Smooth muscle cell (in vitro differentiated cells): ENCODE results near the gene SEC16B. TPM values are rescaled to one million over a fixed set of nuclear protein-coding genes. Genes with fewer than 3 reads are reported as not detected.

ENCODE experiments used
- DNase-seq: peaks from one replicate; lab custom pipeline; 2025; ENCODE audit not compliant: unreplicated experiment; lab: John Stamatoyannopoulos, UW
- H2AFZ ChIP-seq: fragments of 200-600 bp; sonication (generic); 2 replicates; pipeline ENCODE4 v1.6.0; 2016; ENCODE audit warnings: antibody characterized with exemption, low read depth, mild to moderate bottlenecking
- H3F3A ChIP-seq: fragments of 200-600 bp; sonication (generic); 2 replicates; pipeline ENCODE4 v1.6.0; 2017; ENCODE audit warnings: antibody characterized with exemption, low read depth
- H3K27ac ChIP-seq: fragments of 200-600 bp; sonication (generic); 2 replicates; pipeline ENCODE4 v1.5.1; 2016; ENCODE audit warnings: low read depth, mild to moderate bottlenecking
- H3K27me3 ChIP-seq: fragments of 200-600 bp; sonication (generic); 2 replicates; pipeline ENCODE4 v1.6.1; 2016; ENCODE audit warnings: low read depth, mild to moderate bottlenecking
- H3K36me3 ChIP-seq: fragments of 200-600 bp; sonication (generic); 2 replicates; pipeline ENCODE4 v1.5.1; 2016; ENCODE audit warnings: low read depth
- H3K4me1 ChIP-seq: fragments of 200-600 bp; sonication (generic); 2 replicates; pipeline ENCODE4 v1.5.1; 2016; ENCODE audit warnings: low read depth
- H3K4me2 ChIP-seq: fragments of 200-600 bp; sonication (generic); 2 replicates; pipeline ENCODE4 v1.6.0; 2016; ENCODE audit warnings: mild to moderate bottlenecking
- H3K4me3 ChIP-seq: fragments of 200-600 bp; sonication (generic); 2 replicates; pipeline ENCODE4 v1.5.1; 2016; ENCODE audit warnings: mild to moderate bottlenecking
- H3K79me2 ChIP-seq: fragments of 200-600 bp; sonication (generic); 2 replicates; pipeline ENCODE4 v1.6.0; 2016; ENCODE audit warnings: low read depth, mild to moderate bottlenecking
- H3K9ac ChIP-seq: fragments of 200-600 bp; sonication (generic); 2 replicates; pipeline ENCODE4 v1.6.0; 2016; ENCODE audit warnings: low read depth
- H3K9me3 ChIP-seq: fragments of 200-600 bp; sonication (generic); replicated peaks from 2 replicates; pipeline ENCODE4 v1.5.1; 2016; ENCODE audit warnings: low read depth
- H4K20me1 ChIP-seq: fragments of 200-600 bp; sonication (generic); 2 replicates; pipeline ENCODE4 v1.6.0; 2016; ENCODE audit warnings: low read depth
- WGBS: methylation state at CpG from one replicate; pipeline ENCODE4 v1.1.7; 2016; ENCODE audit warnings: low lambda C conversion rate; 5-methylcytosine and 5-hydroxymethylcytosine counted together
- polyA plus RNA-seq: library from polyadenylated mRNA; unstranded; fragments of >200 nt; fragmentation: Nextera tagmentation; extraction: Ambion mirVana; gene quantifications from 2 replicates; pipeline ENCODE4 v1.2.1, GENCODE V29; 2016
- total RNA-seq: library from RNA; depleted of rRNA; stranded (reverse); fragments of >200 nt; gene quantifications from 2 replicates; pipeline ENCODE4 v1.2.3, GENCODE V29; 2014
- TF ChIP-seq, protein P1 (sequence below): fragments of 200-600 bp; sonication (generic); IDR thresholded peaks from 2 replicates; pipeline ENCODE4 v1.5.1; 2017; ENCODE audit warnings: borderline replicate concordance, mild to moderate bottlenecking, antibody characterized with exemption; ENCODE audit not compliant: insufficient read depth, poor library complexity, severe bottlenecking

Gene SEC16B
- total and polyA plus RNA-seq, 2 experiments from 2014 or later, result 2.9 to 4.3 TPM

- Histone ChIP-seq H3K36me3 (no peaks in the 10 kb centered on the region), H3K9ac (no peak overlapping the region), H2AFZ (no peak overlapping the region), H3K4me2 (no peak overlapping the region), H3K27ac (no peak overlapping the region), H3K4me3 (no peak overlapping the region), H3K79me2 (no peaks in the 10 kb centered on the region), H4K20me1 (no peaks in the 10 kb centered on the region), H3K9me3 (no peaks in the 10 kb centered on the region), H3K27me3 (no peaks in the 10 kb centered on the region), H3K4me1 (no peaks in the 10 kb centered on the region), H3F3A (no peaks in the 10 kb centered on the region)
- no peak for DNase-seq
- WGBS, result 78% methylated on average over 10 of the region's 10 CpGs
- TF ChIP-seq, protein P1, sequence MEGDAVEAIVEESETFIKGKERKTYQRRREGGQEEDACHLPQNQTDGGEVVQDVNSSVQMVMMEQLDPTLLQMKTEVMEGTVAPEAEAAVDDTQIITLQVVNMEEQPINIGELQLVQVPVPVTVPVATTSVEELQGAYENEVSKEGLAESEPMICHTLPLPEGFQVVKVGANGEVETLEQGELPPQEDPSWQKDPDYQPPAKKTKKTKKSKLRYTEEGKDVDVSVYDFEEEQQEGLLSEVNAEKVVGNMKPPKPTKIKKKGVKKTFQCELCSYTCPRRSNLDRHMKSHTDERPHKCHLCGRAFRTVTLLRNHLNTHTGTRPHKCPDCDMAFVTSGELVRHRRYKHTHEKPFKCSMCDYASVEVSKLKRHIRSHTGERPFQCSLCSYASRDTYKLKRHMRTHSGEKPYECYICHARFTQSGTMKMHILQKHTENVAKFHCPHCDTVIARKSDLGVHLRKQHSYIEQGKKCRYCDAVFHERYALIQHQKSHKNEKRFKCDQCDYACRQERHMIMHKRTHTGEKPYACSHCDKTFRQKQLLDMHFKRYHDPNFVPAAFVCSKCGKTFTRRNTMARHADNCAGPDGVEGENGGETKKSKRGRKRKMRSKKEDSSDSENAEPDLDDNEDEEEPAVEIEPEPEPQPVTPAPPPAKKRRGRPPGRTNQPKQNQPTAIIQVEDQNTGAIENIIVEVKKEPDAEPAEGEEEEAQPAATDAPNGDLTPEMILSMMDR, result no peak
Observed at GRCh38 chr1:178010674-178011464, 41.0 kb upstream of the SEC16B start.

DNA sequence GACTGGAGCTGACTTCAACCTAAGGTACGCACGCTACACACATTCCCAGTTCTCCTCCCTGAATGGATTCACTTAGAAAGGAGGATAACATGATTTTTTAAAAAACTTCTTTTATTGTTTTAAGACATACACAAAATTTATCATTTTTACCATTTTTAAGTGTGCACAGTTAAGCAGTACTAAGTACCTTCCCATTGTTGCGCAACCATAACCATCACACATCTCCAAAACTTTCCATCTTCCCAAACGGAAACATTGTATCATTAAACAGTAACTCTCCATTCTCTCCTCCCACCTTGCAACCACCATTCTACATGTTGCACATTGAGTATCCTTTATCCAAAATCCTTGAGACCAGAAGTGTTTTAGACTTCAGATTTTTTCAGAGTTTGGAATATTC lies 36.2 kb upstream of the SEC16B start:
- H3K79me2 ChIP-seq, result no peaks in the 10 kb centered on the region
- no peak overlapping the region for H3K9ac ChIP-seq
- no peak overlapping the region for H3K4me2 ChIP-seq
- no peak overlapping the region for H2AFZ ChIP-seq
- no peak for DNase-seq
- no peak overlapping the region for H3K4me3 ChIP-seq
- no peak overlapping the region for H3K27ac ChIP-seq
- no peaks in the 10 kb centered on the region for H3K9me3 ChIP-seq
- no peaks in the 10 kb centered on the region for H4K20me1 ChIP-seq
- TF ChIP-seq, protein P1, result no peak
- no peaks in the 10 kb centered on the region for H3K27me3 ChIP-seq
- no peaks in the 10 kb centered on the region for H3K4me1 ChIP-seq
- no peaks in the 10 kb centered on the region for H3F3A ChIP-seq
- 97% methylated on average over 4 of the region's 4 CpGs for WGBS
- no peaks in the 10 kb centered on the region for H3K36me3 ChIP-seq

DNA sequence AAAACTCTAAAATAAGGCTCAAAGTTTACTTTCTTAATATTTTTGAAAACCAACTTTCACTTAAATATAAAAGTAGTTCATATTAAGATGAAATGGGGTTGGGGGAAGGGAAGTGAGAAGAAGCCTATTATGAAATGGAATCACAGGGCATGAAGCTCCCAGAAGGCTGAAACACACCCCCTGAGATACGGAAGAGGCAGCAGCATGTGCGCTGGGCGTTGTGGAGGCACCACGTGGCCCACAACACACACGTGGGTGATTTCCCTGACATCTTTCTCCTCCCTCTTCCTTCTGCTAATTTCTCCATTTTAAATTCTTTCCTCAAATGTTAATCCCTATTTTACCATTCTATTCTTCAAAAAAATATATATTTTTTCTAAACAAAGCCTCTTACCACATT lies 35.6 kb upstream of the SEC16B start:
- no peak for DNase-seq
- no peaks in the 10 kb centered on the region for H3K79me2 ChIP-seq
- TF ChIP-seq, protein P1, result no peak
- WGBS, result 77% methylated on average over 5 of the region's 5 CpGs
- H2AFZ ChIP-seq, result no peak overlapping the region
- no peak overlapping the region for H3K9ac ChIP-seq
- no peak overlapping the region for H3K4me3 ChIP-seq
- no peaks in the 10 kb centered on the region for H3K4me1 ChIP-seq
- H3F3A ChIP-seq, result no peaks in the 10 kb centered on the region
- H3K36me3 ChIP-seq, result no peaks in the 10 kb centered on the region
- no peaks in the 10 kb centered on the region for H3K9me3 ChIP-seq
- H4K20me1 ChIP-seq, result no peaks in the 10 kb centered on the region
- H3K27ac ChIP-seq, result no peak overlapping the region
- H3K27me3 ChIP-seq, result no peaks in the 10 kb centered on the region
- no peak overlapping the region for H3K4me2 ChIP-seq

- H3K79me2 ChIP-seq, result no peaks in the 10 kb centered on the region
- no peak overlapping the region for H2AFZ ChIP-seq
- TF ChIP-seq, protein P1, result no peak
- 81% methylated on average over 6 of the region's 6 CpGs for WGBS
- no peaks in the 10 kb centered on the region for H4K20me1 ChIP-seq
- no peak overlapping the region for H3K4me3 ChIP-seq
- H3K4me1 ChIP-seq, result no peaks in the 10 kb centered on the region
- no peaks in the 10 kb centered on the region for H3F3A ChIP-seq
- no peaks in the 10 kb centered on the region for H3K27me3 ChIP-seq
- H3K27ac ChIP-seq, result no peak overlapping the region
- no peak overlapping the region for H3K9ac ChIP-seq
- no peak overlapping the region for H3K4me2 ChIP-seq
- DNase-seq, result no peak
- H3K9me3 ChIP-seq, result no peaks in the 10 kb centered on the region
- no peaks in the 10 kb centered on the region for H3K36me3 ChIP-seq
Observed at GRCh38 chr1:178004926-178005391, 35.1 kb upstream of the SEC16B start.
